ENCODE data around the gene DYNC1H1. TPM values are rescaled to one million over a fixed set of nuclear protein-coding genes. Genes with fewer than 3 reads are reported as not detected.
A peak's percentile ranks its signal among the peaks of the same experiment; 100 is the strongest.

The DYNC1H1 gene
- total RNA-seq, 1 donor from 2014 or later: 432 TPM

DNA sequence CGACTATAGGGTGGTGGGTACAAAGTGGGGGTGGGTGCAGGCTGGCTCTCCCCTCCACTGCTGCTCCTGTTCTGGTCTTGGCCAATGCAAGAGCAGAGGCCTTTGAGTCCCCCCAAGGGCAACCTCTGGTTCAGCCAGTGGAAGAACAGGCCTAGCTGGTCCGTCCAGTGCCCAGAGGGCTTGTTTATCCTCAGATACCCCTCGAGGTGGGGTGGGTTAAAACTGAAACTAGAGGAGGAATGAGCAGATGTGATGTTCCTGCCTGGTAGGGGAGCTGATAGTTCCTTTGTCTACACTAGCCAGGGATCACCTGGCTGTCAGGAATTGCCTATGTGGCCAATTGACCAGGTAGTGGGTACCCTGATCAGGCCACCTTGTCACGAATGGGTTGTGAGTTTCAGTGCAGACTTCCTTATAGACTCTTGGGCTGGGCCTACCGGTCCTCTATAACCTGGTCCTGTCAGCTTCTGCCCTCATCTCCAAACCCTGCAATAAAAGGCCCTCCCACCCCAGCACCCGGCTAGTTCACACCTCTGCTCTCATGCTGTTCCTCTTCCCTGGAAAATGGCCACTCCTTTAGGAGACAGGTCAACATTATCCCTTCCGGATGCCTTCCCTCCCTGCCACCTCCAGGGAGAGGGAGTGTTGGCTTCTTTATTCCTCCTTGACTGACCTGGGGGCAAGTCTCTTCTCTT lies 133.2 kb downstream of the DYNC1H1 start:
- H3K9me3 ChIP-seq: no peaks in the 10 kb centered on the region
- TF ChIP-seq, protein P1, sequence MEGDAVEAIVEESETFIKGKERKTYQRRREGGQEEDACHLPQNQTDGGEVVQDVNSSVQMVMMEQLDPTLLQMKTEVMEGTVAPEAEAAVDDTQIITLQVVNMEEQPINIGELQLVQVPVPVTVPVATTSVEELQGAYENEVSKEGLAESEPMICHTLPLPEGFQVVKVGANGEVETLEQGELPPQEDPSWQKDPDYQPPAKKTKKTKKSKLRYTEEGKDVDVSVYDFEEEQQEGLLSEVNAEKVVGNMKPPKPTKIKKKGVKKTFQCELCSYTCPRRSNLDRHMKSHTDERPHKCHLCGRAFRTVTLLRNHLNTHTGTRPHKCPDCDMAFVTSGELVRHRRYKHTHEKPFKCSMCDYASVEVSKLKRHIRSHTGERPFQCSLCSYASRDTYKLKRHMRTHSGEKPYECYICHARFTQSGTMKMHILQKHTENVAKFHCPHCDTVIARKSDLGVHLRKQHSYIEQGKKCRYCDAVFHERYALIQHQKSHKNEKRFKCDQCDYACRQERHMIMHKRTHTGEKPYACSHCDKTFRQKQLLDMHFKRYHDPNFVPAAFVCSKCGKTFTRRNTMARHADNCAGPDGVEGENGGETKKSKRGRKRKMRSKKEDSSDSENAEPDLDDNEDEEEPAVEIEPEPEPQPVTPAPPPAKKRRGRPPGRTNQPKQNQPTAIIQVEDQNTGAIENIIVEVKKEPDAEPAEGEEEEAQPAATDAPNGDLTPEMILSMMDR (IDR thresholded peaks at IDR 0.05): no peak
- no peaks in the 10 kb centered on the region for H3K36me3 ChIP-seq
- peaks cover 4% of the 10 kb centered on the region for H3K4me1 ChIP-seq
- no peak overlapping the region for H3K27ac ChIP-seq
- no peaks in the 10 kb centered on the region for H3K27me3 ChIP-seq
- intact Hi-C loops (cut with DNase I): loop anchor here (10.0 kb wide), 1 partner anchor 133 kb away; the partner anchor contains the start of gene DYNC1H1
- H3K4me3 ChIP-seq: no peak overlapping the region
- ATAC-seq: no peak
- DNase-seq: peak; percentile 26

- no peak overlapping the region for H3K4me3 ChIP-seq
- no peak overlapping the region for H3K27ac ChIP-seq
- no peaks in the 10 kb centered on the region for H3K36me3 ChIP-seq
- no peaks in the 10 kb centered on the region for H3K27me3 ChIP-seq
- ATAC-seq: no peak
- TF ChIP-seq, protein P1 (IDR thresholded peaks at IDR 0.05): no peak
- intact Hi-C loops (cut with DNase I): no loop called here
- no peak for DNase-seq
- H3K4me1 ChIP-seq: no peaks in the 10 kb centered on the region
- no peaks in the 10 kb centered on the region for H3K9me3 ChIP-seq
Observed at GRCh38 chr14:102103062-102103695, 138.8 kb downstream of the DYNC1H1 start.

DNA sequence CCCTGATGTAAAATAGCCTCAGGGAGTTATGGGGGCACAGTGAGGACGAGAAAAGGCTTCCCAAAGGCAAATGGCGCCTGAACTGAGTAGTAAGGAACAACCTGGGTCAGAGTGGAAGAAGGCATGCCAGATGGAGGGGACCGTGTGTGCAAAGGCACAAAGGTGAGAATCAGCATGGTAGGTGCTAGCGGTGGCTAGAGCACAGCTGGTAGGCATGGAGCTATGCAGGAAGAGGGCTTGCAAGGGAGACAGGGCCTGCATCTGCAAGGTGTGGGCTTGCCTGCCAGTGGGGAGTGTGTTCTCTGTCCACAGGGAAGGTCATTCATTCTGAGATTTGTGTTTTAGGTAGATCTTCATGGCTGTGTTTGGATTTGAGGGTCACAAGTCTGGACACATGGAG lies 141.0 kb downstream of the DYNC1H1 start:
- TF ChIP-seq, protein P1 (IDR thresholded peaks at IDR 0.05): no peak
- no peaks in the 10 kb centered on the region for H3K4me1 ChIP-seq
- DNase-seq (no peak), ATAC-seq (no peak)
- no peaks in the 10 kb centered on the region for H3K9me3 ChIP-seq
- H3K4me3 ChIP-seq: no peak overlapping the region
- H3K27me3 ChIP-seq: no peaks in the 10 kb centered on the region
- no peaks in the 10 kb centered on the region for H3K36me3 ChIP-seq
- intact Hi-C loops (cut with DNase I): no loop called here
- H3K27ac ChIP-seq: no peak overlapping the region

Other genes starting within 250 kb of the DYNC1H1 start
- 165 TPM for gene PPP2R5C, start 202.9 kb upstream of the DYNC1H1 start, total RNA-seq
- gene HSP90AA1, start 122.5 kb downstream of the DYNC1H1 start, total RNA-seq: 490 TPM
- gene WDR20, start 175.3 kb downstream of the DYNC1H1 start, total RNA-seq: 25.2 TPM

All from upper lobe of right lung (tissue), 1 donor.